GM12892 (cell line): ENCODE data around the gene RCOR1. TPM values are rescaled to one million over a fixed set of nuclear protein-coding genes. Genes with fewer than 3 reads are reported as not detected.
"Not testable (repeated sequence)": the region's sequence is repeated elsewhere in the genome, so short reads cannot be mapped to it uniquely, and the experiment has no call there.

Experiments used
- DNase-seq: peaks from one replicate; pipeline ENCODE4 v3.0.0; 2011; ENCODE audit not compliant: insufficient read length
- FAIRE-seq: peaks from 2 replicates; lab custom pipeline; 2011; peaks lifted over from hg19 to GRCh38; lab: Jason Lieb, UNC
- POLR2A ChIP-seq: IDR thresholded peaks from 2 replicates; pipeline ENCODE4 v1.6.1; 2011; ENCODE audit warnings: low read depth, low read length, control low read depth
- POLR2AphosphoS5 ChIP-seq: IDR thresholded peaks from 2 replicates; pipeline ENCODE4 v1.6.1; 2011; ENCODE audit warnings: low read depth, low read length, control low read depth
- TAF1 ChIP-seq: IDR thresholded peaks from 2 replicates; pipeline ENCODE4 v1.6.1; 2011; ENCODE audit warnings: low read depth, mild to moderate bottlenecking, control low read depth, low read length, borderline replicate concordance
- polyA plus RNA-seq: library from polyadenylated mRNA; unstranded; fragments of >200 nt; gene quantifications from one replicate; pipeline ENCODE4 v1.2.1, GENCODE V29; 2012; ENCODE audit warnings: missing spikeins, inconsistent platforms; ENCODE audit not compliant: missing spikeins

RCOR1 gene
- 5.3 TPM for polyA plus RNA-seq

- DNase-seq: peak; percentile 93
- peak; percentile 91 for FAIRE-seq
- TF ChIP-seq POLR2AphosphoS5: peak; percentile 78
- TF ChIP-seq POLR2A: peak; percentile 87
- peak; percentile 89 for TF ChIP-seq TAF1
These were observed at the start of gene RCOR1 for GRCh38 chr14:102591944-102592762. Gene RCOR1 (plus strand): TSS chr14:102592649. CDS start chr14:102592887, 238 bp downstream.

- FAIRE-seq (no peak), DNase-seq (no peak)
- TF ChIP-seq POLR2A (no peak), POLR2AphosphoS5 (no peak), TAF1 (no peak)
These were observed 48.3 kb upstream of the RCOR1 start for GRCh38 chr14:102544046-102544746.

GRCh38 chr14:102544747-102545460, 47.5 kb upstream of the RCOR1 start:
- no peak for TF ChIP-seq TAF1
- no peak for TF ChIP-seq POLR2A
- no peak for TF ChIP-seq POLR2AphosphoS5
- DNase-seq (no peak), FAIRE-seq (no peak)

- FAIRE-seq (no peak), DNase-seq (no peak)
- no peak for TF ChIP-seq POLR2A
- TF ChIP-seq TAF1: no peak
- no peak for TF ChIP-seq POLR2AphosphoS5
These were observed 46.8 kb upstream of the RCOR1 start for GRCh38 chr14:102545461-102546265.

- DNase-seq (no peak), FAIRE-seq (no peak)
- TF ChIP-seq TAF1: no peak
- TF ChIP-seq POLR2A: no peak
These were observed 43.7 kb upstream of the RCOR1 start for GRCh38 chr14:102548616-102549240.

GRCh38 chr14:102550927-102551401, 41.5 kb upstream of the RCOR1 start:
- not testable (repeated sequence) for FAIRE-seq, DNase-seq

- FAIRE-seq: no peak
- TF ChIP-seq POLR2AphosphoS5 (no peak), POLR2A (no peak), TAF1 (no peak)
- DNase-seq: no peak
These were observed 40.3 kb upstream of the RCOR1 start for GRCh38 chr14:102551995-102552705.

GRCh38 chr14:102554821-102555819, 37.3 kb upstream of the RCOR1 start:
- no peak for TF ChIP-seq POLR2AphosphoS5
- peak; percentile 54; the same call in 1 of the 2 replicates for TF ChIP-seq POLR2A
- DNase-seq: peak; percentile 67
- peak; percentile 73 for FAIRE-seq

GRCh38 chr14:102556098-102556677, 36.3 kb upstream of the RCOR1 start:
- no peak for FAIRE-seq
- TF ChIP-seq TAF1 (no peak), POLR2AphosphoS5 (no peak), POLR2A (no peak)
- DNase-seq: peak; percentile 22
